HUES48 (cell line): Measurements from ENCODE around the gene RIC3.

ENCODE experiments used
- H3K27ac ChIP-seq: one replicate; pipeline ENCODE4 v1.7.0; 2013; ENCODE audit warnings: low read depth, low read length, inconsistent platforms
- H3K27me3 ChIP-seq: 2 replicates; pipeline ENCODE4 v1.6.1; 2013; ENCODE audit warnings: mild to moderate bottlenecking, low read length; ENCODE audit not compliant: control insufficient read depth, insufficient read depth
- H3K36me3 ChIP-seq: 2 replicates; pipeline ENCODE4 v1.6.1; 2013; ENCODE audit warnings: low read length; ENCODE audit not compliant: control insufficient read depth, insufficient read depth
- H3K4me1 ChIP-seq: 2 replicates; pipeline ENCODE4 v1.6.1; 2013; ENCODE audit warnings: mild to moderate bottlenecking, low read length; ENCODE audit not compliant: control insufficient read depth, insufficient read depth
- H3K4me3 ChIP-seq: 2 replicates; pipeline ENCODE4 v1.5.1; 2013; ENCODE audit warnings: mild to moderate bottlenecking, low read depth, low read length
- H3K9ac ChIP-seq: 2 replicates; pipeline ENCODE4 v1.6.1; 2013; ENCODE audit warnings: mild to moderate bottlenecking, low read depth, low read length, moderate library complexity
- H3K9me3 ChIP-seq: 2 replicates; pipeline ENCODE4 v1.6.1; 2013; ENCODE audit warnings: low read length; ENCODE audit not compliant: control insufficient read depth, insufficient read depth

Gene RIC3

DNA sequence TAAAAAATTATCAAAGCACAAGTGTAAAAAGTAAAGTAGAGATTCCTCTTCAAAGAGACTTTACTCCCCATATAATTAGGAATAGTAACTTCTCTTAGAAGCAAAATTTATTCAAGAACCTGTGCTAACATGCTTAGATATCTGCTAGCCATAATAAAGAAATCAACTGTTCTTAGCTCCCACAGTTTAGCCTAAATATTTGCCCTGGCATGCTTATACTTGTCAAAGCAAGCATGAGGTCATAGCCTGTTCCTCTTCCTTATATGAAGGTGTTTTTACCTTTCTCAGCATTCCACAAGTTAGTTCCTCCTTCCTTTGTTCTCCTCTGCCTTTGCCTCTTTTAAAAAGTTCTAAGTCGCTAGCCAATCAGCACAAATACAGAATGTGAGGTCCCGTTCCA is 30.3 kb downstream of the RIC3 start:
- Histone ChIP-seq H3K9ac (no peak overlapping the region), H3K36me3 (peaks cover 24% of the 10 kb centered on the region), H3K27ac (no peak overlapping the region), H3K27me3 (no peaks in the 10 kb centered on the region), H3K9me3 (no peaks in the 10 kb centered on the region), H3K4me1 (no peaks in the 10 kb centered on the region), H3K4me3 (no peak overlapping the region)

GRCh38 chr11:8127447-8127846 is 41.4 kb downstream of the RIC3 start:
- no peaks in the 10 kb centered on the region for H3K9me3 ChIP-seq
- no peak overlapping the region for H3K4me3 ChIP-seq
- 0 out of 2 replicates have a peak, but pooled peaks cover 2% of the 10 kb centered on the region for H3K36me3 ChIP-seq
- no peaks in the 10 kb centered on the region for H3K4me1 ChIP-seq
- no peaks in the 10 kb centered on the region for H3K27me3 ChIP-seq
- no peak overlapping the region for H3K27ac ChIP-seq
- no peak overlapping the region for H3K9ac ChIP-seq

DNA sequence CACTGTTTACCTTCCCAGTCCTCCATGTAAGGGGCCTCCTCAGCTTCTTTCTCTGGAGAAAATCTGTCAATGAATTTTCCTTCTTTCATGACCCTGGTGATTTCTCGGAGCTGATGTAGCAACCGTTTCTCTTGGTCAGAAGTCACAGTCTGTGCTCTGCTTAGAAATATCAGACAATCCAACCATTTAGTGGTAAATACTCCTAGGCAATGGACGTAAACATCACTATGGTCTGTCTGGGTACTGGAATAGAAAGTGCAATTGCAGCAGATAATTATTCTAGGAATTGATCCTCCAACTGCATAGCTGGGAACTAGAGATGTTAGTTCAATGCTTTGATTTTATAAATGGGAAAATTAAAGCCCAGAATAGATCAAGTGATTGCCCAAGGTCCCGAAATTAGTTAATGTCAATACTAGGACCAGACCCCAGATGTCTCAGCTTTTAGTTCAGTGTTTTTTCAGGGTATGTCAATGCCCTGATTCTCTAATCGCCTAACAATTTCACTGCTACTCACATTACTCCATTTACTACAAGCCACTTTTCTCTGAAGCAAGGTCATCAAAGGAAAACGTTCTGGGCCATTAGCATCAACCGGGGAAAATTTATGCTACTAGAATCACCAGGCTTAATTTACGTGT is 42.1 kb downstream of the RIC3 start:
- Histone ChIP-seq H3K36me3 (0 out of 2 replicates have a peak, but pooled peaks cover 2% of the 10 kb centered on the region), H3K27ac (no peak overlapping the region), H3K4me3 (no peak overlapping the region), H3K4me1 (no peaks in the 10 kb centered on the region), H3K27me3 (no peaks in the 10 kb centered on the region), H3K9ac (no peak overlapping the region), H3K9me3 (no peaks in the 10 kb centered on the region)

DNA sequence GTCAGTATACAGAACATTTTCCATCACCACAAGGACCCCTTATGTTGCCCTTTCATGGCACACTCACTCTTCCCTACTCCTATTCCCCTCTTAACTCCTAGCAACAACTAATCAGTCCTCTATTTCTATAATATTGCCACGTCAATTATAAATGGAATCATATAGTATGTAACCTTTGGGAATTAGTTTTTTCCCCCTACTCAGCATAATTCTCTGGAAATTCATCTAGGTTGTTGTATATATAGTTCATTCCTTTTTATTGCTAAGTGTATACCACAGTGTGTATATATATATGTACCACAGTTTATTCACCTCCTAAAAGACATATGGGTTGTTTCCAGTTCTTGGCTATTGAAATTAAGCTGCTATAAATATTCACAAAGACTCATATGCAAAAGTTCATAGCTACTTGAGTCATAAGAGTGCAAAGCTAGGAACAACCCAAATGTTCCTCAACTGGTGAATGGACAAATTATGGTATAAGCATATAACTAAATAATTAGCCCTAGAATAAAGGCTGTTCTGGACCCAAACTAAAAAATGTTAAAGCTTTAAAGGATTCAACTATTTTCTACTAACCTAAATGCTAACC is 46.6 kb downstream of the RIC3 start:
- Histone ChIP-seq H3K9me3 (no peaks in the 10 kb centered on the region), H3K27ac (no peak overlapping the region), H3K27me3 (no peaks in the 10 kb centered on the region), H3K4me3 (no peak overlapping the region), H3K4me1 (no peaks in the 10 kb centered on the region), H3K36me3 (no peaks in the 10 kb centered on the region), H3K9ac (no peak overlapping the region)

DNA sequence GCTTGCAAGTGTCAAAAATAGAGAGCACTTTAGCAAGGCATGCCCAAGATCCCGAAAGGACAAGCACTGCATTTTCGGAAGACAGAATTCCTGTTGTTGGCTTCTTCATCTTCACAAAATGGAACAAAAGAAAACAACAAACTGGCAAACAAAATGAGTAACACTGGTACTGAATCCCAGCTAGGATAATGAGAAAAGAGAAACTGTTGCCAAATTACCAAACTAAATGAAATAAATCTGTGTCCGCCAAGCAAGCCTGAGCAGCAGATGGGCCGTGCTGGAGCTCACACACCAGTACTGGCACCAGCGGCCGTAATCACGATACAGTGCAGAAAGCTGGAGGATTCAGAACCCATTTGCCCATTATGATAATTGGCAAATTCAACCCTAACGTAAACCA is 57.2 kb downstream of the RIC3 start:
- no peaks in the 10 kb centered on the region for H3K9me3 ChIP-seq

GRCh38 chr11:8110396-8110795 is 58.4 kb downstream of the RIC3 start:
- no peaks in the 10 kb centered on the region for H3K4me1 ChIP-seq
- no peaks in the 10 kb centered on the region for H3K27me3 ChIP-seq
- H3K9me3 ChIP-seq: no peaks in the 10 kb centered on the region
- H3K4me3 ChIP-seq: no peak overlapping the region
- no peak overlapping the region for H3K9ac ChIP-seq
- H3K27ac ChIP-seq: no peak overlapping the region
- peaks cover 47% of the 10 kb centered on the region for H3K36me3 ChIP-seq

More for the DNA sequence above, 57.2 kb downstream of the RIC3 start:
- Histone ChIP-seq H3K4me3 (no peak overlapping the region), H3K27me3 (no peaks in the 10 kb centered on the region), H3K4me1 (no peaks in the 10 kb centered on the region), H3K36me3 (peaks cover 35% of the 10 kb centered on the region), H3K9ac (no peak overlapping the region), H3K27ac (no peak overlapping the region)

- H3K27me3 ChIP-seq: no peaks in the 10 kb centered on the region
- peaks cover 54% of the 10 kb centered on the region for H3K36me3 ChIP-seq
- H3K4me3 ChIP-seq: no peak overlapping the region
- no peak overlapping the region for H3K27ac ChIP-seq
- H3K9me3 ChIP-seq: no peaks in the 10 kb centered on the region
- no peaks in the 10 kb centered on the region for H3K4me1 ChIP-seq
- H3K9ac ChIP-seq: no peak overlapping the region
Measured at GRCh38 chr11:8109675-8110074, 59.1 kb downstream of the RIC3 start.

DNA sequence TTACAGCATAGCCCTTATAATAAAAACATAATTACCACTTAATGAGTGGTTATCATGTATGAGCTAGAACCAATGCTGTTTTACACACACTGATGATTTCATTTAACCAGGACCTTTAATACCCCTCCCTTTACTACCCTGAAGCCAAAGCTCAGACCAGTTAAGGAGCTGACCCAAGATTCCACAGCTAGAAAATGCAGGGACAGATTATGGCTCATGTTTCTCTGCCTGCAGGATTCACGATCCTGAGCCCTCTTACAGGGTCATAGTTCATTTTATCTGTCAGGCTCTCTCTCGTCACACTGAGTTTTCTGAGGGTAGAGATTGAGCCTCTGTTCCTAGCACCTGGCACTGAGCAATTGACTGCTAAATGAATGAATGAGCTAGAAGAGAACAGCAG is 60.4 kb downstream of the RIC3 start:
- Histone ChIP-seq H3K4me1 (no peaks in the 10 kb centered on the region), H3K36me3 (peaks cover 66% of the 10 kb centered on the region), H3K27ac (no peak overlapping the region), H3K9ac (no peak overlapping the region), H3K27me3 (no peaks in the 10 kb centered on the region), H3K9me3 (no peaks in the 10 kb centered on the region), H3K4me3 (no peak overlapping the region)

DNA sequence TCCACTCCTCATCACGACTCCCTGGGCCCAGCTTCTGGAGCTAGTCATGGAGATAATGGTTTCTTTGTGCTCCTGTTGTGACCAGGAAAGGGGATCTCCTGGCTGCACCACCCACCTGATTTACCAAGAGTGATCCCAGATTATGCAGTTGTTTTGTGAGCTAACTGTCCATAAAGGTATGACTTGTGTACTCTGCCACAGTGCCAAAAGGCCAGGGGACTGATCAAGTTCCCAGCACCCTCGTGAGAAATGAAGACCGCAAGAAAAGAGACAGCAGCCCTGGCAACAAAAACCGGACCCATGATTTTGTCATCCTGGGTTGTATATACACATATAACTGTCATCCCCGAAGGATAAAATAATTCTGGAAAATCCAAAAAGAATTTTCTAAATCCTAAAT is 61.2 kb downstream of the RIC3 start:
- no peaks in the 10 kb centered on the region for H3K4me1 ChIP-seq
- H3K9me3 ChIP-seq: no peaks in the 10 kb centered on the region
- no peak overlapping the region for H3K9ac ChIP-seq
- no peak overlapping the region for H3K27ac ChIP-seq
- H3K36me3 ChIP-seq: peaks cover 68% of the 10 kb centered on the region
- H3K4me3 ChIP-seq: no peak overlapping the region
- no peaks in the 10 kb centered on the region for H3K27me3 ChIP-seq

- no peaks in the 10 kb centered on the region for H3K4me1 ChIP-seq
- no peak overlapping the region for H3K9ac ChIP-seq
- H3K9me3 ChIP-seq: no peaks in the 10 kb centered on the region
- peaks cover 77% of the 10 kb centered on the region for H3K36me3 ChIP-seq
- H3K27me3 ChIP-seq: no peaks in the 10 kb centered on the region
- H3K4me3 ChIP-seq: no peak overlapping the region
- no peak overlapping the region for H3K27ac ChIP-seq
Measured at GRCh38 chr11:8106679-8107078, 62.1 kb downstream of the RIC3 start.

GRCh38 chr11:8105666-8106065 is 63.2 kb downstream of the RIC3 start:
- H3K9ac ChIP-seq: no peak overlapping the region
- peaks cover 85% of the 10 kb centered on the region for H3K36me3 ChIP-seq
- no peak overlapping the region for H3K27ac ChIP-seq
- no peak overlapping the region for H3K4me3 ChIP-seq
- H3K9me3 ChIP-seq: no peaks in the 10 kb centered on the region
- H3K27me3 ChIP-seq: no peaks in the 10 kb centered on the region
- no peaks in the 10 kb centered on the region for H3K4me1 ChIP-seq
